Stimulated activated CD4-positive, alpha-beta T cell treated with anti-CD3 and anti-CD28 coated beads, Interleukin-1b, Interleukin-23, amount 100 ng/mL, for 48 hours (primary cell): ENCODE data around the gene SSPN.

Experiments
- DNase-seq: peaks from one replicate; pipeline ENCODE4 v3.0.0-alpha.2; 2020

Gene SSPN

GRCh38 chr12:26290565-26290964 lies 95.2 kb downstream of the SSPN start:
- no peak for DNase-seq

- no peak for DNase-seq
These were observed 97.2 kb downstream of the SSPN start for GRCh38 chr12:26292596-26292995.

- DNase-seq = no peak
These were observed 98.2 kb downstream of the SSPN start for GRCh38 chr12:26293612-26294011.

GRCh38 chr12:26295001-26295400 lies 99.6 kb downstream of the SSPN start:
- DNase-seq = no peak

- DNase-seq = no peak
These were observed 102.2 kb downstream of the SSPN start for GRCh38 chr12:26297396-26298070.

GRCh38 chr12:26298785-26299621 lies 103.6 kb downstream of the SSPN start:
- DNase-seq = no peak

GRCh38 chr12:26299751-26300150 lies 104.4 kb downstream of the SSPN start:
- DNase-seq = no peak
